HepG2 (cell line): ENCODE data around the gene RTN4. TPM values are rescaled to one million over a fixed set of nuclear protein-coding genes. Genes with fewer than 3 reads are reported as not detected.
A peak's percentile ranks its signal among the peaks of the same experiment; 100 is the strongest.

Experiments
- ATAC-seq: fragments of 200-7000 bp; cut with Tn5 transposase; 3 replicates; pipeline ENCODE4 v1.9.1; 2020; ENCODE audit warnings: mild to moderate bottlenecking, moderate library complexity
- BruUV-seq: library from RNA; stranded (reverse); fragments of 400-500 nt; replicated peaks from 2 replicates; lab custom pipeline; 2021; lab: Mats Ljungman, UMichigan
- CTCF ChIA-PET: fragments of 300-600 bp; formaldehyde crosslinking; extraction: SDS; loops from one replicate; lab custom pipeline; 2021; ENCODE audit warnings: low total read pairs, inconsistent platforms, low intra/inter-chr PET ratio; lab: Yijun Ruan, JAX
- POLR2A ChIA-PET: fragments of 350-600 bp; sonication (Branson Sonifier 250); formaldehyde crosslinking; loops from one replicate; lab custom pipeline; 2020; ENCODE audit warnings: antibody characterized with exemption, inconsistent platforms; lab: Yijun Ruan, JAX
- DNase-seq: peaks from one replicate; pipeline ENCODE4 v3.0.0-alpha.2; 2015; ENCODE audit warnings: low spot score
- FAIRE-seq: peaks from 3 replicates; lab custom pipeline; 2011; peaks lifted over from hg19 to GRCh38; lab: Jason Lieb, UNC
- H2AFZ ChIP-seq: one replicate; pipeline ENCODE4 v1.6.1; 2011; ENCODE audit warnings: low read length, inconsistent platforms
- H3K27ac ChIP-seq: fragments of 300-600 bp; 3 replicates; pipeline ENCODE4 v1.8.0; 2011; ENCODE audit warnings: mixed run types, mild to moderate bottlenecking, mixed read lengths, low read length, inconsistent platforms; ENCODE audit not compliant: insufficient read depth; ENCODE audit errors: extremely low read length
- H3K27me3 ChIP-seq, 2 experiments: fragments of 200-600 bp in 1 of 2; 2 replicates in 1 of 2; 3 replicates in 1 of 2; pipeline versions ENCODE4 v1.6.0 to v1.8.0; 2011; ENCODE audit warnings: low read length in 2 of 2, mild to moderate bottlenecking in 2 of 2, moderate library complexity in 2 of 2, inconsistent platforms in 1 of 2; ENCODE audit not compliant: insufficient read depth in 2 of 2, control insufficient read depth in 1 of 2
- H3K36me3 ChIP-seq, 2 experiments: fragments of 200-600 bp in 1 of 2; replicated peaks in 1 of 2; 2 replicates in 1 of 2; 3 replicates in 1 of 2; pipeline versions ENCODE4 v1.5.1 to v1.8.0; 2011; ENCODE audit warnings: low read length in 2 of 2, inconsistent platforms in 1 of 2; ENCODE audit not compliant: insufficient read depth in 2 of 2, control insufficient read depth in 1 of 2
- H3K4me1 ChIP-seq: 2 replicates; pipeline ENCODE4 v1.5.1; 2012; ENCODE audit warnings: low read length, inconsistent platforms; ENCODE audit not compliant: insufficient read depth
- H3K4me2 ChIP-seq: 2 replicates; pipeline ENCODE4 v1.6.0; 2011; ENCODE audit warnings: low read depth, low read length, inconsistent platforms
- H3K4me3 ChIP-seq, 3 experiments: fragments of 200-600 bp in 1 of 3; sonication (generic), shearing (Covaris generic) in 1 of 3; replicated peaks in 1 of 3; 2 replicates each; pipeline ENCODE4 v1.5.1; 2011 to 2016; ENCODE audit warnings: low read length in 3 of 3, inconsistent platforms in 2 of 3, low read depth in 2 of 3, mild to moderate bottlenecking in 2 of 3, control low read depth in 1 of 3, mixed read lengths in 1 of 3; ENCODE audit not compliant: insufficient read depth in 1 of 3
- H3K79me2 ChIP-seq: one replicate; pipeline ENCODE4 v1.6.1; 2011; ENCODE audit warnings: low read length, inconsistent platforms; ENCODE audit not compliant: insufficient read depth
- H3K9ac ChIP-seq: 2 replicates; pipeline ENCODE4 v1.6.0; 2011; ENCODE audit warnings: mild to moderate bottlenecking, low read depth, low read length, inconsistent platforms; ENCODE audit not compliant: insufficient read depth
- H3K9me3 ChIP-seq: 2 replicates; pipeline ENCODE4 v1.5.1; 2012; ENCODE audit warnings: mild to moderate bottlenecking, low read length
- H4K20me1 ChIP-seq: 2 replicates; pipeline ENCODE4 v1.6.0; 2011; ENCODE audit warnings: inconsistent platforms, mild to moderate bottlenecking, low read length, moderate library complexity; ENCODE audit not compliant: insufficient read depth
- CREM ChIP-seq, 2 experiments: sonication (generic) in 1 of 2; formaldehyde crosslinking in 1 of 2; IDR thresholded peaks; 2 replicates each; pipeline versions ENCODE4 v1.4.0 to v1.6.1; 2016 to 2020; ENCODE audit warnings: antibody characterized with exemption in 1 of 2, mild to moderate bottlenecking in 1 of 2, missing genetic modification reagents in 1 of 2
- HIVEP1 ChIP-seq: sonication (generic); formaldehyde crosslinking; IDR thresholded peaks from 2 replicates; pipeline ENCODE4 v1.4.0; 2020; ENCODE audit warnings: mild to moderate bottlenecking, missing genetic modification reagents
- RBM22 ChIP-seq: fragments of 200-400 bp; formaldehyde crosslinking; optimal IDR thresholded peaks from 2 replicates; pipeline ENCODE3; 2017; ENCODE audit warnings: mild to moderate bottlenecking, low read length, moderate library complexity
- ZMYM4 ChIP-seq: sonication (generic); formaldehyde crosslinking; IDR thresholded peaks from 2 replicates; pipeline ENCODE4 v1.8.1; 2023; ENCODE audit warnings: mild to moderate bottlenecking, missing genetic modification reagents
- WGBS: methylation state at CpG from one replicate; pipeline ENCODE4 v1.1.6; 2017; ENCODE audit warnings: low lambda C conversion rate; 5-methylcytosine and 5-hydroxymethylcytosine counted together
- in situ Hi-C: cut with HindIII; loops from 2 replicates; pipeline ENCODE4 v1.10.0; 2017; ENCODE audit warnings: low pct_unique_long_range_greater_than_20kb; ENCODE audit not compliant: extremely low pct_ligation_motif_present
- intact Hi-C: fragments of 100-400 bp; cut with micrococcal nuclease; formaldehyde crosslinking; loops from one replicate; pipeline ENCODE4 v1.10.0; 2022; ENCODE audit not compliant: unreplicated experiment
- polyA plus RNA-seq, 8 experiments: library from polyadenylated mRNA; depleted of rRNA in 3 of 8; stranded (reverse) in 7 of 8; unstranded in 1 of 8; fragments of >200 nt; fragmentation: Illumina TruSeq in 4 of 8; extraction: Trizol in 4 of 8; gene quantifications; 2 replicates each; pipeline versions ENCODE4 v1.2.1 to v1.2.3, GENCODE V29; 2011 to 2016; ENCODE audit warnings: low read depth in 4 of 8, missing spikeins in 1 of 8, mixed read lengths in 1 of 8; ENCODE audit not compliant: insufficient read depth in 1 of 8
- total RNA-seq, 5 experiments: library from RNA; depleted of rRNA; stranded (reverse); fragments of >200 nt; fragmentation: Illumina TruSeq; extraction: Trizol; gene quantifications; 2 replicates each; pipeline ENCODE4 v1.2.3, GENCODE V29; 2016; ENCODE audit warnings: low read depth in 1 of 5

RTN4 gene
- total and polyA plus RNA-seq, 2 of the 13 experiments (the other 11 are each of a cell fraction or from before 2014, with no cell fraction given), result 98.4 to 133 TPM

DNA sequence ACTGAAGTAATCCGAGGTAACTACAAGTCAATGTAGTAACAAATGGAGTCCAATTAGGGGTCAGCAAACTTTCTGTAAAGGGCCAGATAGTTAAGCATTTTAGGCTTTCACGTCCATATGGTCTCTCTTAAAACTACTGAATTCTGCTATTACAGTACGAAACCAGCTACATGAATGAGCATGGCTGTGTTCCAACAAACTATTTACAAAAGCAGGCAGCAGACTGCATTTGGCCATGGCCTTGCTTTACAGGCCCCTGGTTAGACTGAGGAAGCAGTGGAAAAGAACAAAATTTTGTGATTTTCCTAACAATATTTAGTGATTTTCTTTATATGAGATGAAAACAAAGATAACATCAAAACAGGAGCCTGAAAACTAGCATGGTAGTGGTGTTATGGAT, 64.0 kb downstream of the RTN4 start:
- 97% methylated on average over 3 of the region's 3 CpGs for WGBS
- H2AFZ ChIP-seq, result no peak overlapping the region
- in situ Hi-C loops (no loop called here), intact Hi-C loops (no loop called here)
- BruUV-seq, result no TSS peak
- no peak overlapping the region for H3K4me2 ChIP-seq
- H3K27me3 ChIP-seq, result no peaks in the 10 kb centered on the region
- peaks cover 11 to 38% of the 10 kb centered on the region in 2 experiments for H3K36me3 ChIP-seq
- ChIA-PET CTCF (no interaction called here), POLR2A (no interaction called here)
- ATAC-seq (no peak), FAIRE-seq (no peak), DNase-seq (no peak)
- no peak overlapping the region for H3K27ac ChIP-seq
- H3K79me2 ChIP-seq, result peaks cover 36% of the 10 kb centered on the region
- H3K9ac ChIP-seq, result no peak overlapping the region
- no peaks in the 10 kb centered on the region for H3K4me1 ChIP-seq
- TF ChIP-seq RBM22 (peak; percentile 22), CREM (IDR thresholded peaks at IDR 0.05) (no peak), CREM (CRISPR knock-in tag; IDR thresholded peaks at IDR 0.05) (no peak)
- no peak overlapping the region for H3K4me3 ChIP-seq
- peaks cover 9% of the 10 kb centered on the region for H4K20me1 ChIP-seq
- no peaks in the 10 kb centered on the region for H3K9me3 ChIP-seq

DNA sequence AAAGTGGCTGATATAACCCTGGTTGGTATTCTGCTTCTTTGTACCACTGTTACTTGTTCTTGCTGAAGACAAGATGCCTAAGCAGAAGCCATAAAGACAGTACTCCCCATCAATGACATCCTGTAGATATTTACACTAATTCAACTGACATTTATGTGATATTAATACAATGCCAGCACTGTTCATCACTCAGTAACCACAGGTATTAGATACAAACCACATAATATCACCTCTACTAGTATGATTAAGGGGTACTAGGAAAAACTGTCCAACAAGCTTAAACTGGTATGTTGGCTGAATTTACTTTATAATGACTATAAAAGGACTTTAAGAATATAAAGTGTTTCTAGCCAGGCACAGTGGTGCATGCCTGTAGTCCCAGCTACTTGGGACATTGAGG, 65.8 kb downstream of the RTN4 start:
- Histone ChIP-seq H3K4me1 (no peaks in the 10 kb centered on the region), H3K4me2 (no peak overlapping the region), H3K9me3 (no peaks in the 10 kb centered on the region), H2AFZ (no peak overlapping the region), H4K20me1 (peaks cover 7% of the 10 kb centered on the region), H3K79me2 (peaks cover 23% of the 10 kb centered on the region), H3K27me3 (no peaks in the 10 kb centered on the region), H3K4me3 (no peak overlapping the region), H3K36me3 (peaks cover 11 to 52% of the 10 kb centered on the region in 2 experiments), H3K27ac (no peak overlapping the region), H3K9ac (no peak overlapping the region)
- BruUV-seq, result no TSS peak
- CTCF ChIA-PET, result no interaction called here
- no peak for DNase-seq
- in situ Hi-C loops (no loop called here), intact Hi-C loops (no loop called here)
- FAIRE-seq, result no peak
- no peak for ATAC-seq
- POLR2A ChIA-PET, result no interaction called here
- TF ChIP-seq ZMYM4 (CRISPR knock-in tag), result no peak
- no peak for TF ChIP-seq HIVEP1 (CRISPR knock-in tag)
